ENCODE data around the gene KBTBD4. TPM values are rescaled to one million over a fixed set of nuclear protein-coding genes. Genes with fewer than 3 reads are reported as not detected.

Gene KBTBD4
- total RNA-seq (2014; rRNA removed; shearing (Covaris generic)) (26.6 and 35.5 TPM in 2 replicates), polyA plus RNA-seq (2016; fragmentation: Nextera tagmentation; extraction: Ambion mirVana) (16.8 and 18.4 TPM in 2 replicates)

DNA sequence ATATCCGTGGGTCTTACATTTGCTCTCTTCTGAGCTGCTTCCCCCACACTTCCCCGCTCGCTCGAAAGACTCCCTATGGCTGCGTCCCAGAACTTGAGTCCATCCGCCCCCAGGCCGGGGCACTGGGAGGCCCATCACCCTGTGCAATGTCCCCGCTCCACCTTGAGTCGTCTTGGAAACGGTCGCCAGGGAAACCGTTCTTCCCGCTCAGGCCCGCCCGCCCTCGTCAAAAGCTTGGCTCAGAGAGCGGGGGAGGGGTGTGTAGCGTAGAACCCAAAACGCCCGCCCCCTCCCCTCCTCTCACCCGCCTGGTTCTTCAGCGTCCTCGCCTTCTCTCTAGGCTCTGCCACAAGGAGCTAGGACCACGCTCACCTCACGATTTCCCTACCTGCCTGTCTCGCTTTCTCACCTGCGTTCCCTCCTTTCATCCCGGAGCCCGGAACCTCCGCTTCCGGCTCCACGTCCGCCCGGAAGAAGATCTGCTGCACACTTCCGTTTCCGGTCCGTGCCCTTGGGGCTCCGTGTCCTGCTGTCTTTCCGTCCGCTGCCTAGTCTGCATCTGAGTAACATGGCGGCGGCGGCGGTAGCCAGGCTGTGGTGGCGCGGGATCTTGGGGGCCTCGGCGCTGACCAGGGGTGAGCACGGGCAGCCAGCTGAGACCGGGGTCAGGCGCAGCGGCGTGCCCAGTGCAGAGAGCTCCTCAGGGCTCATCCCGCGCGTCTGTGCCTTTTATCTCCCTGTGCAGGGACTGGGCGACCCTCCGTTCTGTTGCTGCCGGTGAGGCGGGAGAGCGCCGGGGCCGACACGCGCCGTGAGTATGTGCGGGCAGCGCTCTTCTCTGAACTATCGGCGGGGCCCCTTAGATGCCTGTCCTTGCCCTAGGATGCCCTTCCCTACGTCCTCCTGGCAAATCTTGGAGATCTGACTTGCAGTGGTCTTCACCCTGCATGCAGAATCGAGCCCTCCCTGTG, at the start of gene KBTBD4, which contains the start of gene NDUFS3:
TSS of gene KBTBD4 (minus strand) at position 447 of the 971 bp plus-strand sequence. CDS start at position 428, 19 bp downstream.
TSS of gene NDUFS3 (plus strand) at position 551 of the 971 bp plus-strand sequence. CDS start at position 569, 18 bp downstream.
- no peaks in the 10 kb centered on the region for H3K9me2 ChIP-seq (ENCODE audit: insufficient read depth)
- H3K9me3 ChIP-seq (ENCODE audit: low read depth): no peaks in the 10 kb centered on the region
- H3K27ac ChIP-seq: peak within 1 kb of the TSS; percentile 60
- peaks cover 11% of the 10 kb centered on the region for H3K4me1 ChIP-seq (ENCODE audit: insufficient read depth)
- H3K9ac ChIP-seq: peak within 1 kb of the TSS; percentile 91
- no peaks in the 10 kb centered on the region for H3F3A ChIP-seq (ENCODE audit: insufficient read depth)
- no peak for TF ChIP-seq EZH2phosphoT487 (IDR thresholded peaks at IDR 0.05; ENCODE audit: insufficient read depth, low read depth)
- no peak for TF ChIP-seq EZH2 (IDR thresholded peaks at IDR 0.05; ENCODE audit: insufficient read depth, poor library complexity, severe bottlenecking)
- in situ Hi-C loops (cut with MboI): no loop called here
- H3K27me3 ChIP-seq (replicated peaks; ENCODE audit: insufficient read depth): no peaks in the 10 kb centered on the region
- no peaks in the 10 kb centered on the region for H4K20me1 ChIP-seq (ENCODE audit: insufficient read depth)
- peak within 1 kb of the TSS; percentile 98 for H3K4me2 ChIP-seq (ENCODE audit: unreplicated experiment)
- peaks cover 33% of the 10 kb centered on the region for H3K36me3 ChIP-seq (ENCODE audit: low read depth)
- peak within 1 kb of the TSS; percentile 85 for H2AFZ ChIP-seq
- 1% methylated on average over 61 to 72 of the region's 72 CpGs for WGBS, 2 experiments (ENCODE audit: low coverage in 1 of 2, low lambda C conversion rate in 2 of 2, missing lambda C conversion rate in 2 of 2)
- peak within 1 kb of the TSS; percentile 94 for H3K4me3 ChIP-seq
- H3K79me2 ChIP-seq (ENCODE audit: insufficient read depth): peaks cover 77% of the 10 kb centered on the region
- peak; percentile 94 for DNase-seq

DNA sequence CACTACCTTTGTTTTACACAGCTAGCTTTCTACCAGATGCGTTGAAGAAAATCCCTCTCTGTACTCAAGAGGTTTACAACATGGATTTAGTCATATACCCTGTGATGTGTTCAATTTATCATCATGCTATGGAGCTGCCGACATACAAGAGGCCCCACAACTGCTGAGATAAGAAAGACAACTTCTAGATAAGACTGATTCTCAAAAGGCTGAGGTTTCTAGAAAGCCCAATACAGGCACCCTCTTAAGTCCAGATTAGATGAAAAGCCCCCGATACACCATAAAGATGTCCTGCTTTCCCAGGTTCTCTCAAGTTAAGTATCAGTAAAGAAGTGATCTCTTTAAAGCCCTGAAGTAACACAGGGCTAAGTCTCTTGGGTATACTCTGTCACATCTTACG, 49.3 kb upstream of the KBTBD4 start:
- no peaks in the 10 kb centered on the region for H3F3A ChIP-seq (ENCODE audit: insufficient read depth)
- H3K36me3 ChIP-seq (ENCODE audit: low read depth): peaks cover 57% of the 10 kb centered on the region; the same call in 1 of the 2 replicates
- H3K9me3 ChIP-seq (ENCODE audit: low read depth): no peaks in the 10 kb centered on the region
- 96 to 99% methylated on average over 4 of the region's 4 CpGs for WGBS, 2 experiments (ENCODE audit: low coverage in 1 of 2, low lambda C conversion rate in 2 of 2, missing lambda C conversion rate in 2 of 2)
- H3K4me3 ChIP-seq: no peak overlapping the region
- H3K27me3 ChIP-seq (replicated peaks; ENCODE audit: insufficient read depth): no peaks in the 10 kb centered on the region
- H2AFZ ChIP-seq: no peak overlapping the region
- no peaks in the 10 kb centered on the region for H3K9me2 ChIP-seq (ENCODE audit: insufficient read depth)
- H3K79me2 ChIP-seq (ENCODE audit: insufficient read depth): no peaks in the 10 kb centered on the region
- no peak for DNase-seq
- H3K27ac ChIP-seq: no peak overlapping the region
- H3K4me2 ChIP-seq (ENCODE audit: unreplicated experiment): no peak overlapping the region
- H3K4me1 ChIP-seq (ENCODE audit: insufficient read depth): no peaks in the 10 kb centered on the region
- in situ Hi-C loops (cut with MboI): no loop called here
- no peaks in the 10 kb centered on the region for H4K20me1 ChIP-seq (ENCODE audit: insufficient read depth)
- no peak overlapping the region for H3K9ac ChIP-seq
- TF ChIP-seq EZH2 (IDR thresholded peaks at IDR 0.05; ENCODE audit: insufficient read depth, poor library complexity, severe bottlenecking): no peak
- no peak for TF ChIP-seq EZH2phosphoT487 (IDR thresholded peaks at IDR 0.05; ENCODE audit: insufficient read depth, low read depth)

DNA sequence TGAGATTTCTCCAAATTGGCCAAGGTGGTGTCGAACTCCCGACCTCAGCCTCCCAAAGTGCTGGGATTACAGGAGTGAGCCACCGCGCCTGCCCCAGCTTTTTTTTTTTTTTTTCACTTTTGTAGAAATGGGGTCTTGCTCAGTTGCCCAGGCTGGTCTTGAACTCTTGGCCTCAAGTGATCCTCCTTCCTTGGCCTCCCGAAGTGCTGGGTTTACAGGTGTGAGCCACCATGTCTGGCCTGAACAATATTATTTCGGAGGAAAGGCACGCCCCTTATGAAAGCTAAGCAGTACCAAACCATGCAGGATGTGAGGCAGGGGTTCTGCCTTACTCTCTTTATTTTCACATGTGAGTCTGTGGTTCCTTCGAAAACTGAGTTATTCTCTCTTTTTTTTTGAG, 47.5 kb upstream of the KBTBD4 start:
- Histone ChIP-seq H3K9me2 (ENCODE audit: insufficient read depth) (no peaks in the 10 kb centered on the region), H2AFZ (no peak overlapping the region), H3K36me3 (ENCODE audit: low read depth) (peaks cover 62% of the 10 kb centered on the region), H3K4me3 (no peak overlapping the region), H3K27ac (no peak overlapping the region), H4K20me1 (ENCODE audit: insufficient read depth) (no peaks in the 10 kb centered on the region), H3K79me2 (ENCODE audit: insufficient read depth) (no peaks in the 10 kb centered on the region), H3K27me3 (replicated peaks; ENCODE audit: insufficient read depth) (no peaks in the 10 kb centered on the region), H3K4me1 (ENCODE audit: insufficient read depth) (no peaks in the 10 kb centered on the region), H3K9ac (no peak overlapping the region), H3K4me2 (ENCODE audit: unreplicated experiment) (no peak overlapping the region), H3F3A (ENCODE audit: insufficient read depth) (no peaks in the 10 kb centered on the region), H3K9me3 (ENCODE audit: low read depth) (no peaks in the 10 kb centered on the region)
- 92 to 95% methylated on average over 8 of the region's 8 CpGs for WGBS, 2 experiments (ENCODE audit: low coverage in 1 of 2, low lambda C conversion rate in 2 of 2, missing lambda C conversion rate in 2 of 2)
- DNase-seq: no peak
- in situ Hi-C loops (cut with MboI): no loop called here
- TF ChIP-seq EZH2phosphoT487 (IDR thresholded peaks at IDR 0.05; ENCODE audit: insufficient read depth, low read depth): no peak
- TF ChIP-seq EZH2 (IDR thresholded peaks at IDR 0.05; ENCODE audit: insufficient read depth, poor library complexity, severe bottlenecking): no peak

DNA sequence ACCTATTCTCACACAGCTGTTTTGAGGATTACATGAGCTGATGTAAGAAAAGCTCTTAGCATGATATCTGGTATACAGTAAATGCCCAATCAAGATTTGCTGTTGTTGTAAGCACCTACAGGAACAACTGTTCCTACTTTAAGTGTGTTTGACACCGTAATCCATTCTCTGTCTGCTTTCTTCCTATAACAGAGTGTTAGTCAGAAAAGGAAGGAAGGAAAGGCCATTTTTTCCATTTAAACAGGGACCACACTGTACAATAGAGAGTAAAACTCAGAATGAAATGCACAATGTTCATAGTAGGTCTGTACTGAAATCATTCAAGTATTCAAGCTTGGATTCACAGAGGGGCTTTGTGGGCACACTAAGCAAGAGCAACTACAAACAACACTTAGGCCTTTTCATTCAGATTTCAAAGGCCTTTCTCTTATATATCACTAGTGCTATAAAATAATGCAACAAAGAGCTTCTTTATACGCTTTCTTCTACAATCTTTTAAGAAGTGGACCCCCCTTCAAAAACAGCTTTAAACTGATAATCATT, 42.1 kb upstream of the KBTBD4 start:
- peaks cover 31% of the 10 kb centered on the region for H3F3A ChIP-seq (ENCODE audit: insufficient read depth)
- WGBS, 2 experiments (ENCODE audit: low coverage in 1 of 2, low lambda C conversion rate in 2 of 2, missing lambda C conversion rate in 2 of 2): 94 to 99% methylated on average over 2 of the region's 2 CpGs
- TF ChIP-seq EZH2phosphoT487 (IDR thresholded peaks at IDR 0.05; ENCODE audit: insufficient read depth, low read depth): no peak
- DNase-seq: no peak
- H3K4me1 ChIP-seq (ENCODE audit: insufficient read depth): peaks cover 13% of the 10 kb centered on the region
- no peaks in the 10 kb centered on the region for H3K9me3 ChIP-seq (ENCODE audit: low read depth)
- H4K20me1 ChIP-seq (ENCODE audit: insufficient read depth): no peaks in the 10 kb centered on the region
- H3K4me3 ChIP-seq: no peak overlapping the region
- H3K4me2 ChIP-seq (ENCODE audit: unreplicated experiment): no peak overlapping the region
- H3K9ac ChIP-seq: no peak overlapping the region
- H3K27ac ChIP-seq: no peak overlapping the region
- H3K36me3 ChIP-seq (ENCODE audit: low read depth): peaks cover 53% of the 10 kb centered on the region
- no peak overlapping the region for H2AFZ ChIP-seq
- no peaks in the 10 kb centered on the region for H3K27me3 ChIP-seq (replicated peaks; ENCODE audit: insufficient read depth)
- no peaks in the 10 kb centered on the region for H3K79me2 ChIP-seq (ENCODE audit: insufficient read depth)
- no peaks in the 10 kb centered on the region for H3K9me2 ChIP-seq (ENCODE audit: insufficient read depth)
- in situ Hi-C loops (cut with MboI): no loop called here

Data from GM23248 (cell line).